GM19455 (cell line): ENCODE data around the gene RELCH.

Experiments used
- ATAC-seq: cut with Tn5 transposase; IDR thresholded peaks from one replicate; pipeline ENCODE4 v1.9.1; 2021; ENCODE audit not compliant: unreplicated experiment

RELCH gene

DNA sequence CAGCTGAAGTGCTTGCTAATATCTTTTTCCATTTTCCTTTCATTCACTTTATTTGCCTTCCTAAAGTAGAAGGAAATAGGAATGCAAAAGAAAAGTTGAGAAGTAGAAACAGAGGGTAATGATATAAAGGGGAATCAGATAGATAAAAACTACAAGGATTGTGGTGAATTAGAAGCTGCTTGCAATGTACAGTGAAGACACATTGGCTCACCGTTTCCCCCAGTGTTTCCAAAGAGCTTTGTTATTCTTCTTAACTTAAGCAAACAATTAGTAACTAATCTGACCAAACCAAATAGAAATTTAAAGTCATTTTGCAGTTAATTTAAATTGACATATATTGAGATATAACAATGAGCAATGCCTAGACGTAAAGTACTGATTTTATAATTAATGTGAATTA, 63.4 kb downstream of the RELCH start:
- no peak for ATAC-seq

DNA sequence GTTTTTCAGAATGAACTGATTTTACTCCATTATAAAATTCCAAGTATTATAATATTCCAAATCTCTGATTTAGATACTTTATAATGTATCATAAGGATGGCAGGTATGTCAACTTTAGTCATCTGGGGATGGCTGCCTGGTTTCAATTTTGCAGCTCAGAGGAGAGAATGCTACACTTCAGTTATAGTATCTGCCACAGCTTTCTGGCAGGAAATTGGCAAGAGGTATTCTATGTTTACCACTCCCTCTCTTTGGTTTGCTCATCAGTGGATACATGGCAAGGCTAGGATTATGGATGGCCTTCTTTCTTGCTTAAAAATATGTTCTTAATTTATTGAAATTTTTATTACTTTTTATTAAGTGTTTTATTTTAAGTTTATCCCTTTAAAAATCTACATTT, 71.0 kb downstream of the RELCH start:
- ATAC-seq, result no peak

DNA sequence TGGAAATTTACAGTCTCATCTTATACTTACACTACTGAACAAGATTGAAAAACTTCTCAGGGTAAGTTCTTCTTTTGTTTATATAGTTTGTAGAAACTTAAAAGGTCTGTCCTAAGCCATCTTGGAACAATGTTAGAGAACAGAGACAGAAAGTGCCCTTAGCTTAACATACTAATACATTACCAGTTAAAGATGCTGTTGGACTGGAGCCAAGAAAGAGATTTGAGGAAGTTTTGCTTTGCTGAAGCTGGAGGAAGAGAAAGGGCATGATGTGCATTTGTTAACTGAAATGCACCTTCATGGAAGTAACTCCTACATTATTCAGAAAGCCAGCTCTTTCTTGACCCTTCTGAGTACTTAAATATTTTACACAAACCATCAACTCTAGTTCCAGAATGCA, 71.6 kb downstream of the RELCH start:
- ATAC-seq, result no peak

DNA sequence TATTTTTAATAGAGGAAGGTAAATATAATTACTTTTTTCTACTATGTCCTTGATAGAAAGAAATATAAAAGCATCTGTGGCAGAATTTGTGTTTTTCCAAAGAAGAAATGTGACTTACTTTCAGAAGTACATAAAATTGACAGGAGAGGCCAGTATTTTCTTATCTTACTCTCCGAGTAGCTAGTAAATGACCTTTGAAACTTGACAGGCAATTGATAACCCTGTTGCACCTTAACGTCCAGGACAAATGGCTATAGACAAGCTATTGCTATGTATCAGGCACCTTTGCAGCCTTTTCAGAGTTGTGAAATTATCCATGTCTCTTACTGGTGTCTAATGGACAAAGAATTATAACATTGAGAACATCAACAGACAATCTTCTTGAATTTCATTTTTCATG, 75.0 kb downstream of the RELCH start:
- ATAC-seq, result no peak

DNA sequence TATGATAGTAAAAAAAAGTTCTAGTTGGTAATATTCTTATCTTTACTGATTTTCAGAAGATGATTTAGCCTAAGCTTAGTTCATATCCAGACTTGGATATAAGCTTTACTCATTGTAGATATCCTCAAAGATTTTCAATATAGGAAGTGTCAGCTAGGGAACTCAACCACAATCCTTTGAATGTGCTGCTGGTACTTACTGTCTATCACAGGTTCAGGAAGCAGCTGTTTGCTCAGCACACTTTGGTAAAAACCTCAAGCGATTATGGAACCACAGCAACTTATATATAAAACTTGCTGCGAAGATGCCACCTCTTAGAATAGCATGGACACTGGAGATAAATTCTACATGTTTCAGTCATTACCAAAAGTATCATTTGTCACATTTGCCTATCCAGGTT, 77.9 kb downstream of the RELCH start:
- ATAC-seq, result no peak

DNA sequence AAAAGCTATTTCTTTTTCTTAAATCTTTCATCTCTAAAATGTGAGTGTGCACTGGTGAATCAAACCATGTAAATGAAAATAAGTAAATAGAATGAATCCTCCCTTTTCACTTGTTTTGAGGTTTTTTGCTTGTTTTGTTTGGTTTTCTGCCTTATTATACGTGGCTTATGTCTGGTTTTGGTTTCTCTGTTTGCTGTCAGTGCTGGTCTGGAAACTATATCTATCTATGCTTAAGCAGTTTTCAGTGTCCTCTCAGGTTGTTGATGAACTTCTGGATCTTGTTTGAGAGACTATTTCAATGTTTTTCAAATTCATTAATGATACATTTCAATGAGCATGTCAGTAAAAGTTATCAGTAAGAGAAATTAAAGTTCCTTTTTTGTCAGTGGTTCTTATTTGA, 90.0 kb downstream of the RELCH start:
- ATAC-seq, result no peak

DNA sequence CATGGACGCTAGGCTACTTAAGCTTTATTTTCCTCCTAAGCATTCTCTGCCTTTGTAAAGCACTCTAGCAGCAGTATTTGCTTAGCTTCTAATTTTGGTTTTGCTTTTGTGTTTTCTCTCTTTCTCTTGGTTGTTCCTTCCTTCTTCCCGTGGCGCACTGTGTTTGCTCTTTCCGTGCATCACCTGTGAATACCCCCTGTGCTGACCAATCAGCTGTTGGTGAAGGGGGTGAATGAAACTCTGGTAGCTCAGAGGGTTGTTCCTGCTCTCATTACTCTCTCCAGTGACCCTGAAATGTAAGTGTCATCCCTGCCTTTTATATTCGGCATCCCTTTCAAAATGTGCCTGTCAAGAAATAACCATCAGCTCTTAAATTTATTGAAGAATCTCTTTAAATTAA, 92.5 kb downstream of the RELCH start:
- no peak for ATAC-seq

DNA sequence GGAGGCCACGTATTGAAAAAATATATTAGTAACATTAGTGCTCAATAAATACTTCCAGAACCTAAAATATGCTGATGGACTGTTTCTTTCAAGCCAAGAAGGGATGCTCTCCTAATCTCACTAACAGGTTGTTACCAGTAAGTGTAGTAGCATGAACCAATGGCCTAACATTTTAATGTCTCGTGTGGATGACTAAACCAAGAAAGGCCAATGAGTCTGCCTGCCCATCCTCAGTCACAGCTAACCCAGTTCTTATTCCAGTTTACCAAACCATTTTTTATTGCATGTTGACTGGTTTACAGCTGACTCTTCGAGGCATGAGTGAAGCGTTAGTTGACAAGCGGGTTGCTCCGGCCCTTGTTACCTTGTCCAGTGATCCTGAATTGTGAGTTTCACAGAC, 93.0 kb downstream of the RELCH start:
- no peak for ATAC-seq

DNA sequence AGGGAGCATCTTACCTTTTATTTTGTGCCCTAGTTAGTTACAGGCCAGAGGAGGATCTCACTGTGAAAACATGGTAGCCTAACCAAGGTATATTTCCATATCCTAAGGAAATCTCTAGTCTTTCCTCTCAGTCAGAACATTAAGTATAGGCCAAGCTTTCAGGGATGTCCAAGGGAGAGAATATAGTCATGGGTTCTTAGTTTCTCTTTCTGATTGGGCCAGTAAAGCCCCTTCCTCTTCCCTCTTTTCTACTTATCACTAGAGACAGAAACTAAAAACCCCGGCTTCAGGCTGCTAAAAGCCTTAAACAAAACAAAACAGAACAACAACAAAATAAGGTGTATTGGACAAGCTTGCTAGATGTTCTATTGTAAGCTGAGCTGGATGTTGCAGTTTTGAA, 93.7 kb downstream of the RELCH start:
- no peak for ATAC-seq

DNA sequence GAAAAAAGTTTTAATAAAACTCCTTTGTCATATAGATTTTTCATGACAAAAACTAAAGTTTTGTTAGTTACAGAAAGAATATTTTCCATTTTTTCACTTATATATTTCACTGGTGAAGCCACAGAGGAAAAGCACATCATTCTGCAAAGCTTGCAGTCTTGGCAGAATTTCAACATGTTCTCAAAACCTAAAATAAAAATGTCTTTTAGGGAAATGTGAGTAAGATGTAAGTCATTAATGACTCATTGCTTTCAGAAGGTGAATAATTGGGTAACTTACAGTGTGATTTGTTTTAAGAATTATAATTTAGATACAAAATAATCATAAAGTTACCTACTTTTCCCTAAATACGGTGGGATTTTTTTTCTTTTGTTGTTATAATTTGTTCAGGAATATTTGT, 94.6 kb downstream of the RELCH start:
- no peak for ATAC-seq

DNA sequence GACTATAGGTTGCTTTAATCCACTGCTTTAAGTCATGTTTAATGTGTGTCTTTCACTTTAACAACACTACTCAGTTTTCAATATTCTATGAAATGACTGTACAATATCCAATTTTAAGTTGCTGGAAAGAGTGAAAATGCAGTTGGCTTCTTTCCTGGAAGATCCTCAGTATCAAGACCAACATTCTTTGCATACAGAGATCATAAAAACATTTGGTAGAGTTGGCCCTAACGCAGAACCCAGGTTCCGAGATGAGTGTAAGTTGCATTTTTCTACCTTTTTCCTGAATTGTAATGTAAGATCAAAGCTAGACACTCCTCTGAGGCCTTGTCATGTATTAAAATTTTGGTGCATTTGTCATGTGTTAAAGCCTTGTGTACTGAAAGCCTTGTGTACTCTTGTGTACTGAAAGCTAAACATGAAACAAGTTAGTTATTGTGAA, 95.2 kb downstream of the RELCH start:
- no peak for ATAC-seq

DNA sequence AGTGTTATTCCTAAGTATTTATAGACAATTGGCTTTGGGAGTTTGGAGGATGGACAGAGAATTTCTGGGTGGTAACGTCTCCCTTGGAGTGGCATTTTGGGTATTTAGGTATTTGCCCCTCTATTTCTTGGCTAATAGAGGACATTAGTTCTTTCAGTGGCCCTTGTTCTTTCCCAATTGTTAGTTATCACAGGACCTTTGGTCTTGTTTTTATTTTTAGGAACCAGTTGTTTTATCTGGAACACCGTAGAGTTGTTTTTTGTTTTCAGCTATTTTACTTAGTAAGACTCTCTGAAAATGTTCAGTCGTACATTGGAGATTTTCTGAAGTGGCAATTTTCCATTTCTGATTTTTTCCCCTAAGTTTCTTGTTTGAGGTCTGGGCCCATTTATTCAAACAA, 97.6 kb downstream of the RELCH start:
- ATAC-seq, result no peak

DNA sequence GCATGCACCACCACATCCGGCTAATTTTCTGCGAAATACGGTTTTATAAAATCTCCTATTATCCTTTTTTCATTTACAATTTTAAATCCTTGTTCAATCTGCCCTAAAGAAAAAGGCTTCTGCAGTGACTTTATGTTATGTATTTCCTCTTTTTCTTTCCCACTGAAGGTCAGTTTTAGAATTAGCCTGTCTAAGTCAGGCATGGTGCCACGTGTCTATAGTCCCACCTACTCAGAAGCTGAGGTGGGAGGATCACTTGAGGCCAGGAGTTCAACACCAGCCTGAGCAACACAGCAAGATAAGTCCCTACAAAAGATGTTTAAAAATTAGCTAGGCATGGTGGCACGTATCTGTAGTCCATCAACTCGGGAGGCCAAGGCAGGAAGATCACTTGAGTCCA, 98.2 kb downstream of the RELCH start:
- no peak for ATAC-seq

DNA sequence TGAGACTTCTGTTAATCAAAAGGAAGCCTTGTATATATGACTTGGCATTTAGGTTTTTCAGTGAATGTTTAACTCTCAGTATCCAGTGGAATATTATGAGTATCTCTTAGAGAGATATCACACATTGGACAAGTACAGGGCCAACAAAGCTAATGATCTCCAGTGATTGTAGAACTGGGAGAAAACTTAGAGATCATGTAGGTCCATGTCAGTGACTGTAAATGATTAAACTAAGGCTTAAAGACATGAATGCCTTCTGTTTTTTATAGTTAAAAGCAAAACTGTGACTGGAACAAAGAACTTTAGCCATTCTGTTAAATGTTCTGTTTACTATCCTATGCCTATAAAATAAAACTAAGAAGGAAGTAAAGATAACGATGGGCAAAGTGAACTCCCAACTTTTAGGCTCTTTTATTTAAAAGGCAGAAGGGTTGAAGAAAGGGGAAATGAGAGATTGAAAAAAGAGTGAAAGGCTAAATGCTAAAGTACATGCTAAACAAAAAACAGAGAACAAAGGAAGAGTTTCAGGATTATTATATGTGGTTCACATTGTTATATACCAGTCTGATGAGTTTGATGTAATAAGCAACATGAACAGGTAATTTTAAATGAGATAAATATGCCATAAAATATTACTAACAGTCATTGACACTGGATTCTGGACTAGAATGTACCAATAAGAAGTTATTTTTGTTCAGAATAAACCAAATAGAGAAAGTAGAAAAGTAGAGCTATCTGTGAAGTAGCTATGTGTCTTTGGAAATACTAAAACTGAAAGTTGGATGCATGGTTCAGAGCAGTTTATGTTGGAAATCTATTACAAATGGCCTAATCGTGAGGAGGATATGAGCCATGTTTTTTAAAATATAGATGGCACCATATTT, 101.0 kb downstream of the RELCH start:
- ATAC-seq, result no peak

DNA sequence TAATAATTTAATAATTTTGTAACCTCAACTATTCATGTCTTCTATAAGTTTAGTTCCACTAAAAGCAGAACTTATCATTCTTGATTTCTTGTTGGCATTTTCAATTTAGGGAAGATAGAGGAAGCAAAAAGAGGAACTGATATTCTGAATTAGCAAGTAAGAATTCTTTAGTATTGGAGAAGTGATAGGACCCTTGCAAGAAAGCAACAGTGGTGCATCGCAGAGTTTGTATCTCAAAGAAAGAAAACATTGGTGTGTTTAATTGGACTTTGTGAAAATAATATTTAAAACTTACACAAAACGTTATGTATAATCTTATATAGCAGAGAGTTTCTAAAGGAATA, 101.6 kb downstream of the RELCH start:
- ATAC-seq, result no peak

DNA sequence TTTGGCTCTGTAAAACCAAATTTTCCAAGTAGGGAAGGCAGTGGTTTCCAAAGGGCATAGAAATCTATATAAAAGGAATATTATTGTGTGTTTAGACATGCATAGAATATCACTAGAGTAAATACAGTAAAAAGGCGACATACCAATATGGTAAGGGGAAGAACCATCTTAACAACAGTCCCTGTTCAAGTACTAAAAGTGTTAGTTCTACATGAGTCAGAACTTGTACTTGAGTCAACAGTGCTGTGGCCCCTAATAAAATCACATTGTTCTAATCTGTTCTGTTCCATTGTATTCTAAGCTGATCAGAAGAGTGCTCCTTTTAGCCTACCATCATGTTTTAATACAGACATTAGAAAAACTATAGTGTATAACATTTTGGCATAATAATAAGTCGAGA, 102.0 kb downstream of the RELCH start:
- no peak for ATAC-seq

DNA sequence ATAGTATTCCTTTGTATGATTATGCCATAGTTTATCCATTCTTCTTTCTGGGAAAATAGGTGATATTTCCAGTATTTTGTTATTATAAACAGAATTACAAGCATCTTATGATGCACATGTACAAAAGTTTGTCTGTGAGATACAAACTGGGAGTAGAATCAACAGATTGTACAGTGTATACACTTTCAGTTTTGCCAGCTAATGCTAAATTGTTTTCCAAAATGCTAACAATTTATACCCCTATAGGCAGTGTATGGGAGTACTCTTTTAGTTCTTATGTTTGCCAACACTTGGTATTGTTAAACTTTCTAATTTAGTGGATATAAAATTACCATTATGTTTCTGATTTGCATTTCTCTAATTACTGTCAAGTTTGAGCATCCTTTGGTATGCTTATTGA, 107.0 kb downstream of the RELCH start:
- no peak for ATAC-seq

DNA sequence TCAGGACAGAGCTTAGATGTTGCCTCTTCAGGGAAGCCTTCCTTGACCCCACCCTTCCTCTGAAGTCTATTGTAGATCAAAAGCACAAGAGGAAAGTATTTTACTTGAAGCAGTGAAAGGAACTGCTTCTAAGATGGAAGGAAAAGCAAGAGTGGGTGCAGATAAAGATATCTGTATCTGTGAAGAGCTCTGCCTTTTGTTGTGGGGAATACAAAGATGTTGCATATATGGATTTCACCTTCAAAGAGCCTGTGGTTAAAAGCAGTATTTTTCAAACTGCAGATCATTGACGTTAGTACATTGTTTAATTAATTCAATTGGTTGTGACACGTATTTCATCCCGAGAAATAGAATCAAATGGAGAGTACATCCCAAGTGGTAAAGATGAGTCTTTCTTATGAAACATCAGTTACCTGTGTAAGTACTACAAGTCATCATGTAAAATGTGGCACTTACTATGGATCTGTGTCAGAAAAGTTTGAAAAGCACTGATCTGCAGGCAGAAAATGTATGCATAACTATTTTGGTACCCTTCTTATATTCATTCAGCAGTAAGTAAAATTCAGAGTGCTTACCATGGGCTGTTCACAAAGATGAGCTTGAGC, 113.4 kb downstream of the RELCH start:
- ATAC-seq, result no peak

DNA sequence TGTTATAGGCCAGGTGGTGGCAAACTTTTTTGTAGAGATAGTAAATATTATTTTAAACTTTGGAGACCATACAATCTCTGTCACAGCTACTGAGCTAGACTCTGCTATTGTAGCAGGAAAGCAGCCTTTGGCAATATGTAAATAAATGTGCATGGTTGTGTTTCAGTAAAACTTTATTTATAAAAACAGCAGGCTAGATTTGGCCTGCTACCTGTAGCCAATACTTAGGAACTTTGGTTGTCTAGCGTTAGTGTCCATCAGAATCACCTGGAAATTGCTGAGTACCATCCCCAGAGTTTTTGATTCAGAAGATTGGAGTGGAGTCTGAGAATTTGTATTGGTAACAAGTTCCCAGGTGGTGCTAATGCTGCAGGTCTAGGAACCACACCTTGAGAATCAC, 114.3 kb downstream of the RELCH start:
- ATAC-seq, result no peak

DNA sequence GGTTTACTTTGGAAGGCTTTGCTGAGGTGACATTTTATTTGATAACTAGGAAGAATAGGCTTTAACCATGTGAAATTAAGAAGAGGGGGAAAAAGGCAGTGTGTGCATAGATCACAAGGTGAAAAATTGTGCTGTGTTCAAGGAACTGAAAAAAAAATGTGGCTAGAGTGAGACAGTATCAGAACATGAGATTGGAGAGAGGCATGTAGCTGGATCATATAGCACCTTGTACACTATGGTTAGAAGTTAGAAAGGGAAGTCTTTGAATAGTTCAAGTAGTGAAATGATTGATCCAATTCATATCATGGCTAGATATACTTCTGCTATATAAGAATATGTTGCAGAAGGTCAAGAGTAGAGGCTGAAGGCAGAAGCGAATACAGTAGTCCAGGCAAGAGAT, 125.8 kb downstream of the RELCH start:
- ATAC-seq, result no peak

DNA sequence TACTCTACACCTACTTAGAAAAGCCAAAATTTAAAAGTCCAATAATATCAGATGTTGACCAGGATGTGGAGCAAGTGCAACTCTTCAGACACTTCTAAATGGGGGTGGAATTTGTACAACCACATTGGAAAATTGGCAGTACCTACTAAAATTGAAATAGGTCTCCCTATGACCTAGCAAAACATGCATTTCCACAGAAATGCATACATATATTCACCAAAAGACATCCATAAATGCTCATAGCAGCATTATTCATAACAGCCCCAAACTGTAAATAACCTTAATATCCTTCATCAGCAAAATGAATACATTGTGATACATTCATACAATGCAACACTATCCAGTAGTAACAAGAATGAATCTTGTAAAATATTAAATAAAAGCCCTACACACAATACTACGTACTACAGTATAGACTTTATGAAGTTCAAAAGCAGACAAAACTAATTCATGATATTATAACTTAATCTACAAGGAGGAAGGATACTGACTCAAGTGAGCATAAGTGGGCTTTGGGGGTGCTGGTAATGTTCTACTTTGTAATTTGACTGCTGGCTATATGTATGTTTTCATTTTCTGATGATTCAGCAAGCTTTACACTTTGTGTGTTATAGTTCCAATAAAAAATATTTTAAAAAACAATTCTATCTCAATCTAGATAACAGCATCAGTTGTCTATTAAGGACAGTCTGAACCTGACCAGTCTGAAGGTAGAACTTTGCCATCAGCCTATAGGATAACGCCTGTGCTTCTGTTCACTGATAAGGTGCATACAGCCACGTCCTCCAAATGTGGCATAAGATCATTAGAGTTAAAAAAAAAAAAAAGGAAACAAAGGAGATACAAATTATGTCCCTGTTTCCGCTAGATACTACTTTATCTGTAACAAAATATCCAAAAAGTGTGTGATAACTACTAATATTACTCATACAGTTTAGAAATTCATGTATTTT, 131.4 kb downstream of the RELCH start:
- no peak for ATAC-seq

DNA sequence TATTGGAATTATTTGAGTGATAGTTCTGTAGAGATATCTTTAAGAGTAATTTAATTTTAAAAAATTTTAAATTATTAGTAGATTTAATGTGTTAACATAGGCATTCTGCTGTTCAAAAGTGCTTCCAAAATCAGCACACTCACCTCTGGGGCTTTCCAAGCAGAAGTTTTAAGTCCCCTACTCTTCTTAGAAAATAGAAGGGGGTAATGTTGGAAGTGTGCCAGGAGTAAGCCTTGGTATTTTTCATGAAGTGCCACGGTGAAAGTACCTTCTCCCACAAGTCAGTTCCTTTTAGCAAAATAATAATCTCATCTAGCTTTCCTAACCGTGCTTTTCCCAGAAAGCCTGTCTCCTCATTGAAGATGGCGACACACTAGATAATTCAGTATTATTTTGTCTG, 134.1 kb downstream of the RELCH start:
- ATAC-seq, result no peak
